Measurements from ENCODE around the gene TTC7B.

Gene TTC7B

GRCh38 chr14:90487462-90487861 is 328.8 kb downstream of the TTC7B start:
- Mint-ChIP-seq H3K27ac (no peak overlapping the region), H3K4me3 (no peak overlapping the region), H3K36me3 (no peaks in the 10 kb centered on the region), H3K9me3 (peaks cover 3% of the 10 kb centered on the region), H3K4me1 (no peaks in the 10 kb centered on the region), H3K27me3 (peaks cover 28% of the 10 kb centered on the region)
- no peak for ATAC-seq

GRCh38 chr14:90487031-90487430 is 329.2 kb downstream of the TTC7B start:
- Mint-ChIP-seq H3K27ac (no peak overlapping the region), H3K27me3 (peaks cover 28% of the 10 kb centered on the region)

GRCh38 chr14:90484291-90484690 is 331.9 kb downstream of the TTC7B start:
- no peaks in the 10 kb centered on the region for H3K36me3 Mint-ChIP-seq
- H3K9me3 Mint-ChIP-seq, result peaks cover 9% of the 10 kb centered on the region
- H3K4me1 Mint-ChIP-seq, result no peaks in the 10 kb centered on the region
- ATAC-seq, result no peak
- peaks cover 47% of the 10 kb centered on the region for H3K27me3 Mint-ChIP-seq
- no peak overlapping the region for H3K4me3 Mint-ChIP-seq
- H3K27ac Mint-ChIP-seq, result no peak overlapping the region

More at GRCh38 chr14:90487031-90487430, 329.2 kb downstream of the TTC7B start:
- Mint-ChIP-seq H3K4me3 (no peak overlapping the region), H3K4me1 (no peaks in the 10 kb centered on the region), H3K36me3 (no peaks in the 10 kb centered on the region), H3K9me3 (peaks cover 5% of the 10 kb centered on the region)
- no peak for ATAC-seq

GRCh38 chr14:90483571-90483974 is 332.7 kb downstream of the TTC7B start:
- Mint-ChIP-seq H3K4me1 (no peaks in the 10 kb centered on the region), H3K4me3 (no peak overlapping the region), H3K9me3 (peaks cover 9% of the 10 kb centered on the region), H3K27me3 (peaks cover 47% of the 10 kb centered on the region), H3K27ac (no peak overlapping the region), H3K36me3 (no peaks in the 10 kb centered on the region)
- no peak for ATAC-seq

GRCh38 chr14:90483117-90483516 is 333.1 kb downstream of the TTC7B start:
- Mint-ChIP-seq H3K4me3 (no peak overlapping the region), H3K27ac (no peak overlapping the region), H3K4me1 (no peaks in the 10 kb centered on the region), H3K27me3 (peaks cover 47% of the 10 kb centered on the region), H3K36me3 (no peaks in the 10 kb centered on the region), H3K9me3 (peaks cover 9% of the 10 kb centered on the region)
- no peak for ATAC-seq

GRCh38 chr14:90475298-90475697 is 340.9 kb downstream of the TTC7B start:
- H3K27me3 Mint-ChIP-seq, result peaks cover 34% of the 10 kb centered on the region
- ATAC-seq, result no peak

More at GRCh38 chr14:90475298-90475697, 340.9 kb downstream of the TTC7B start:
- Mint-ChIP-seq H3K9me3 (peaks cover 14% of the 10 kb centered on the region), H3K4me1 (no peaks in the 10 kb centered on the region), H3K36me3 (no peaks in the 10 kb centered on the region), H3K4me3 (no peak overlapping the region), H3K27ac (no peak overlapping the region)

Data from stimulated activated memory B cell treated with anti-CD40 and anti-IgM and Interleukin-4, amounts not matched to agents 10 μg/mL and 1 μg/mL and 100 μg/mL, for 72 hours (primary cell).